NCI-H1048 (cell line): ENCODE measurements around the gene FAM131B.

Experiments
- DNase-seq: peaks from one replicate; lab custom pipeline; 2025; lab: John Stamatoyannopoulos, UW

The FAM131B gene

DNA sequence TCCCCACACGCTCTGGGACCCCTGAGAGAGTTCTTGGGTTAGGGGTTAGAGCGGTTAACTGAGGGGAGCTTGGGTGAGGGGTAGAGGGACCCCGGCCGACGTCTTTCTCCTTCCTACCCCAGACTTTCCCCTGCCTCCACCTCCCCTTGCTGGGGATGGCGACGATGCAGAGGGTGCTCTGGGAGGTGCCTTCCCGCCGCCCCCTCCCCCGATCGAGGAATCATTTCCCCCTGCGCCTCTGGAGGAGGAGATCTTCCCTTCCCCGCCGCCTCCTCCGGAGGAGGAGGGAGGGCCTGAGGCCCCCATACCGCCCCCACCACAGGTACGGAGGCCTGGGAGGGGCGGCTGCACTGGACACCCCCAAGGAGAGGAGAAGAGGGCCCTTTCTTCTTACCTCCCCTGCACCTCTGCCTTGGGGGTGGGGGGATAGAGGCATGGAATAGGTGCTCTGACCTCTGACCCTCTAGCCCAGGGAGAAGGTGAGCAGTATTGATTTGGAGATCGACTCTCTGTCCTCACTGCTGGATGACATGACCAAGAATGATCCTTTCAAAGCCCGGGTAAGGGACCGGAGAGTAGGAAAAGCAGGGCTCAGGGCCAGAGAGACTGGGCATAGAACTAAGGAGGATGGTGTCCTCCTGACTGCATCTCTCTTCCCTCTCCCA, 19.7 kb upstream of the FAM131B start:
- no peak for DNase-seq

DNA sequence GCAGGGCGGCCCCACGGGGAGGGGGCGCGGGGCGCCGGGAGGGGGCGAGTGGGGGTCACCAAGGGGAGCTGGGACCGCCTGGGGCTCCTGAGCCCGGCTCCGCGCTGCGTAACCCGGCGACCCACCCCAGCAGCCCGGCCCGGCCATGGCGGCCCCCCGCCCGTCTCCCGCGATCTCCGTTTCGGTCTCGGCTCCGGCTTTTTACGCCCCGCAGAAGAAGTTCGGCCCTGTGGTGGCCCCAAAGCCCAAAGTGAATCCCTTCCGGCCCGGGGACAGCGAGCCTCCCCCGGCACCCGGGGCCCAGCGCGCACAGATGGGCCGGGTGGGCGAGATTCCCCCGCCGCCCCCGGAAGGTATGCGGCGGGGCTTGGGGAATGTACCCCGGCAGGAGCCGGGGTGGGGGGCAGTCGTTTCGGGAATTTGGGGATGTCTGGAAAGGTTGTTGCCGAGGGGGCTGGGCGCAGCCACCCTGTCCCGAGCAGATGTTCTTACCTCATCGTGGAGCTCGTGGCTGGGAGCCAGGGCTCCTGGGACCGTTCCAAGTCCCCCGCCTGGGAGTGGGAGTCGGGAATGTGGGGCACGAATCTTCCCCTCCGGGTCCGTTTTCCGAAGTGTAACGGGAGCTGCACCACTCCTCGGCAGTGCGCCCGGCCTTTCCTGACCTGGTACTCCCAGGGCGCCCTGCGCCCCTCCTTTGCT, 19.1 kb upstream of the FAM131B start:
- DNase-seq: no peak

DNA sequence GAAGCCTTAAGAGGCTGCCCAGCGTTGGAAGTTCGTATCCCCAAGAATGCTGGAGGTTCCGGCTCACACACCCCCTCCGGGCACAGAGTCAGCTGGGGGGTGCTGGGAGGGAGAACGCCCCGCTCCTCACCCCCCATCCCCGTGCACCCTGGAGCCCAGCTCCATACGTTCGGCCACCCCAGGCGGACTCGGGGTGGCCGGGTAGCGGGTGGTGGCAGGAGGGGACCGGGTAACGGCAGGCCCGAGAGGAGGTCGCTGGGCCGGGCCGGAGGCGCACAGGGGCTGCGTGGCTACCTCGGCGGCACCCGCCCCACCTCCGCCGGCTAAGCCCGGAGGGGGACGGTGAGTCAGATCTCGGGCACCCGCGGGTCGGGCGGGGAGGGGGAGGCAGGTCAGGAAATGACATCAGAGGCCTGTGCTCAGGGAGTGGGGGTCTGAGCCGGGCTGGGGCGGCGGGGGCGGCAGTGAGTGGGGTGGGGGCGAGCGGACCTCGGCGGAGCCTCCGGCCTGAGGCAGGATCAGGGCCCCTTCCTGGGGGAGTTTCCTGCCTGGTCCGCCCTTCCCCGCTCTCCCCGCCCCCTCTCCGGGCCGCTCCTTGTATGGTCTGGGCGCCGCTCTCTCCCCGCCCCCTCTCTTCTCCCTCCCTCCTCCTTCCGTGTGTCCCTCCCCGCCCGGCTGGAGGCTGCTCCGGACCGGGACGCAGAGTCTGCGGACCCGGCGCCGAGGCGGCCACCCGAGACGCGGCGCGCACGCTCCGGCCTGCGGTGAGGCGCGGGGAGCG, 18.3 kb upstream of the FAM131B start, which contains the start of gene ZYX:
Gene ZYX (plus strand): TSS at position 700 of the 781 bp plus-strand sequence. CDS start 227 bp downstream, outside the sequence.
- peak; percentile 45 for DNase-seq

DNA sequence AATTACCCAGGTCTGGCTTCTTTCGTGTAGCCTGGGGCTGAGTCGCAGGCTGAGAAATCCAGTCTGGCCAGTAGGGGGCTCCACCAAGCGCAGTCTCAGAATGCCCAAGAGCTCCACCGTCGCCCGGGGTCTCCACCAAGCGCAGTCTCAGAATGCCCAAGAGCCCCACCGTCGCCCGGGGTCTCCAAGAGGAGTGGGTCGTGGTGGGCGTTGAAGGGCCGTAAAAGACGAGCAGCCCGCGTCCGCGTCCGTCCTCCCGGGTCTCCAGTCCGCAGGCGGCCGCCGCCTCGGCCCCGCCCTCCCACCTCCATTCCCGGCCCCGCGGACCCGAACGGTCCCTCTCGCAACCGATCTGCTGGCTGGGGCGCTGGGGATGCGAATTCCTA, 17.7 kb upstream of the FAM131B start:
- DNase-seq: peak; percentile 10

DNA sequence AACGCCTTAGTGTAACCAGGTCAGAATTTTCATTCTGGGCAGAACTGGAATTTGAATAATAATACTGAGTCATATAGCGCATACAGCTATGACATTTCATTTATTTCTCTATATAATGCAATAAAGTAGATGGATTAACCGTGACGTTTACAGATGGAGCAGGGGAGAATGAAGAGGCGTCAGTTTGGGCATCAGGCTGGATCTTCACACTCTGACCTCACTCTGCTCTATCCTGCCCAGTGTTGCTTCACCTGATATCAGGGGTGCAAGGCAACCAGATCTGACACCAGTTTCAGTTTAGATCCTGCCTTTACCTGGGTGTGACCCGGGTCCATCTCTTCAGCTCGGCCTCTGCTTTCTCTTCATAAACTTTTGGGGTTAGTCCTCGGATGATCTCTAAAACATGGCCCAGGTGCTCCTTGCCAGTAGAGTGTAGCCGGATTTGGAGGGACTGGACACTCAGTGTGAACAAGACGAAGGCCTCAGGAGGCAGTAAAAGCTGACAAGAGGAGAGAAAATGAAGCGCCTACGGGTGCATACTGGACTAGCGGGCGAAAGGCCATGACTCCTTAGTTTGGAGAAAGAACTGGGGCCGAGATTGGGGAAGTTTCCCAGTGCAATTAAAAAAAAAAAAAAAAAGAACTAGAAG, 17.2 kb upstream of the FAM131B start:
- DNase-seq: no peak

DNA sequence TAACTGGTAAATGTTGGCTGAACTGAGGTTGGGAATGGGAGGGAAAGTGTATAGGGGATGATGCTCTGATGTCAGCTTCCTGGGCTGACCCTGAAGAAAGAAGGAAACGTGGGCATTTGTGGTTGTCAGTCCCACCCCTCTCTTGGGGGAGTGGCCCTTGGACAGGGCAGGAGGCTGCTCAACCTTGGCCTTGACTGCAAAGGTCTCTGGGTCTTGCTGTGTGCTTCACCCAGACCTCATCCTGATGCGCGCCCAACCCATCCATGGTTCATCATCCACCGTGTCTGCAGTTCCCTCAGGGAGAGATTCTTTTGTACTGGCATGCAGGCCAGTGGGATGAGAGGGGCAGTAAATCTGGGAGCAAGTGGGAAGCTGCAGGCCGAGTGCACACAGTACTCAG, 13.9 kb upstream of the FAM131B start:
- DNase-seq: no peak

DNA sequence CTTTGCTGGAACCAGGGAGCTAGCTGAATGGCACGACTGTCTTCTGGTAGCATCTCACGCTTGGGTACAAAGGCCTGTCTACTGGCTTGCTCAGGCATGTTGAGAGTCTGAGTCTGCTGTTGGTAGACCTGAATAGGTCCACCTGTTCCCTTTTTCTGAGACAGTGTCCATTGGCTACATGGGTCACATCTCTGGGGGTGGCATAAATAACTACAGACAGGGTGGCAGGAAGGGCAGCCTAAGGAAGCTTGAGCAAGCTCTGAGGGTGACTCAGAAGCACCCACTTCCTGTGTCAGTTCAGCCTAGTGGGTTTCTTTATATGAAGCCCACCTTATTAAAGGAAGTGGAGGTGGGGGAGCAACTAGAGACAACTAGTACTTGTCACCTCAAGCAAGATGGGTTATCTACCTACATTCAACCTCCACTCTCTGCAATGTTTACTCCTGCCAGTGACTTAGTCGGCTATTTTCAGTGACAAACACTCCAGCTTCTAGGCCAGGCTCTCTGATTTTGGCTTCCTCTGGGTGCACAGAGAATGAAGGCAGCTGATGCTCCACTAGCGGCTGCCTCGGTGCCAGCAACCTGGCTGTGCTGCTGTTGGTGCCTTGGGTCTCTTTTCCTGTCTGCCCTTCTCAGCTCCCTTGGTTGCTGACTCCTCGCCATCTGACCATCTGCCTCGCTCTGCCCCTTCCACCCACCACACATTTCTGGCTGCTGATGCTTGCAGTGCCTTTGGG, 13.0 kb upstream of the FAM131B start:
- DNase-seq: no peak

DNA sequence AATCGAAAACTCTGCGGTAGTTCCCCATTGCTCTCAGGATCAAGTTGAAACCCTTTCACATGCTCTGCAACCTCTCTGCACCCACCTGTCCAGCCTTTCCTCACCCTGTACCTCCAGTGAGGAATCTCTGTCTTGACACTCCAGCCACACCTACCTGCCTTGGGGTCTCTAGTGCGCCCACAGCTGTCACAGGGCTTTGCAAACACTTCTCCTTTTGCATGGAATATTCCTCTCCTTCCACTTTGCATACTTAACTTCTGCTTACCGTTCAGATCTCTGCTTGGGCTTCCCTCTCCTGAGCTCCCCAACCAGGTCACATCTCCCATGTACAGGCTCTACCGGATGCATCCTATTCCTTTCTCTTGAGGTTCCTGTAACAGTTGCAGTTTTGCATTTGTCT, 12.0 kb upstream of the FAM131B start:
- no peak for DNase-seq

DNA sequence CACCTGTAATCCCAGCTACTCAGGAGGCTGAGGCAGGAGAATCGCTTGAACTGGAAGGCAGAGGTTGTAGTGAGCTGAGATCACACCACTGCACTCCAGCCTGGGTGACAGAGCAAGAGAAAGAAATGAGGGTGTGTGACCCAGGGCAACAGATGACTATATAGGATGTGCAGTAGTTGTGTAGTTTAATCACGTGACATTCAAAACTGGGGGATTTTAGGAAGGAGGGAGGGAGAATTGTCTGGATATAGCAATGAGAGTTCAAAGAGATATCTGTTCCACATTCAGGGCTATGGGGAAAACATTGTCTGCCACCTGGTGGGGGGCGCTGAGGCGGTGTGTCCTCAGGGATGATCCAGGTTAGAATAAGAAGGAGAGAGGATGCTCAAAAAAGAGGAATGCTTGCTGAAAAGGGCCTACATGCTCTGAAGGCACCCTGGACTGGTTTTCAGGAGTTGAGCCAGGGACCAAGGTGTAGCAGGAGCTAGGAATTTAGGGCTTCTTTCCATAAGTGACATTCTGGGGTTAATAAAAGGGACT, 10.8 kb upstream of the FAM131B start:
- DNase-seq: no peak

DNA sequence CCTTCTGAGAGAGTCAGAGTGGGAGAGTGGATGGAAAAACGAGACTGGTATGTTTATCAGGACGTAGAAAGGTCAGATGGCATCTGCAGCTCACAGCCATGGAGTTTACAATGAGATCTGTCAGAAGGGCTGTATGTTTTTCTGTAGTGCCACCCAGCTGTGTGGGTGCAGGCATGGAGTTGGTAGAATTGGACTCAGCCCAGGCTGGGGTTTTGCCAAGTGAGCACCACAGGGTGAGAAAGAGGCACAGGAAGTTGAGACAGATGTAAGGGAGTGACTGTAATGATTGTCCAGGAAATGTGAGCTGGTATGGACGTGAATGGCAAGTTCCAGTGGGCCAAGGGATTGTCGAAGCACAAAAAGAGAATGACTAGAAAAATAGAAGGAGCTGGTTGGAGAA, 9.6 kb upstream of the FAM131B start:
- DNase-seq: no peak

DNA sequence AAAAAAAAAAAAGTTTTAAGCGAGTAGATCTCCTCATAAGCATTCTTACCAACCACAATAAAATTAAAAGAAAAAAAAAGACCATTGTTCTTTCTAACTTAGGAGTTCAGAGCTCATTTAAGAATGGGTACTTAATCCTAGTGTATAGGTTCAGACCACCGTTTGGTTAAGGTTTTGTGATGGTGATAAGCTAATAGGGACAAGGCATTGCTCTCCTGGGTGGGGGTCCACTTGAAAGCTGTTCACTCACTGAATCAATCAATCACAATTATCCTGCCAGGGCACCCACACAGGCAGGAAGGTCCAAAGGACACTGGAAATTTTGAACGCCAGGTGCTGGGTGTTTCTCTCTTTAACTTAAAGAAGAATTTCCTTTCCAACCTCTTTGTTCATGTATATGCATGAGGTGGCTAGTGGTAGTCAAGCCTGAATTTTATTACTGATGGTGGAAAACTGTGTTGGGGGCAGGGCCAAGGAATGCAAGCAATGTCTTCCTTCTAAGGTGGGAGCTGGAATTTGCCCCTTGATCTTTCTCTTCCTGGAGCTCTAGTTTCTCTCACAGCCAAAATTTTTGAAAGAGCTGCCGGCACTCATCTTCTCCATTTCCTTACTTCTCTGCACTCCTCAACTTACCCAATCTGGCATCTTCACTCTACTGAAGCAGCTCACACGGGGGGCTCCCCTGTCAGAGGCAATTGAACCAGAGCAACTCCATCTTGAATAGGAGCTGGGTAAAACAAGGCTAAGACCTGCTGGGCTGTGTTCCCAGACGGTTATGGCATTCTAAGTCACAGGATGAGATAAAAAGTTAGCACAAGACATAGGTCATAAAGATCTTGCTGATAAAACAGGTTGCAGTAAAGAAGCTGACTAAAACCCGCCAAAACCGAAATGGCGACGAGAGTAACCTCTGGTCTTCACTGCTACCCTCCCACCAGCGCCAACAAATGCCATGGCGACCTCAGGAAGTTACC, 7.5 kb upstream of the FAM131B start:
- no peak for DNase-seq

DNA sequence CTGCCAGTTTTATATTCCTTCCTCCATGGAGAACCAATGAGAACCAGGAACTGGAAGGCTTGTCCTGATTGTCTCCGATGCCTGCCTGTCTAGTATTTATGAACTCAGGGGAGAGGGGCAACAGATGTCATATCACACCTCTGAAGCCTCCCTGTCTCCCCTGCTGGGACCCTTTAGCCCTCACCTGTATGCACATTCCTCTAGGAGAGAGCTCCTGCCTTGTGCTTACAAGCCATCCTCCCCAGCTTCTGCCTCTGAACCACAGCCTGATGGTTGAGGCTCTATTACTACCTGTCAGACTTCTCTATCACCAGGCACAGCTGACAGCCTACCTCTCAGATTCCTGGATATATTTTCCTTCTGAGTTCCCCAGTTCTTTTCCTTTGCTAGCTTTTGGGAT, 5.9 kb upstream of the FAM131B start:
- no peak for DNase-seq

DNA sequence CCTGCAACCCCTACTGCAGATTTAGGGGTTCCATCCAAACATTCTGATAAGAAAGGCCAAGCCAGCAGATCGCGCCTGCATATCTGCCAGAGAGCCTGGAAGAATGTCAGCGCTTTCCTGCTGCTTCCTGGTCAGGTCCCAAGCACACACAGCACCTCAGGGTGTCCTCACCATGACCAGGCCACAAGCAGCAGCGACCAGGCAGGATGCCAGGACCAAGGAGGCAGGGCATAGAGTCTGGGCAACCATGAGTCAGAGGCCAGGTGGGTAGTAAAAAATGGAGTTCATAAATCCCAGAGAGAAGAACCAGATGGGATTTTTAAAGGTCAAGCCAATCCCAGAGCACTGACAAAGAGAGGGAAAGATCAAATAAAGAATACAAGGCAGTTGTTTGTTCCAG, 5.5 kb upstream of the FAM131B start:
- no peak for DNase-seq

DNA sequence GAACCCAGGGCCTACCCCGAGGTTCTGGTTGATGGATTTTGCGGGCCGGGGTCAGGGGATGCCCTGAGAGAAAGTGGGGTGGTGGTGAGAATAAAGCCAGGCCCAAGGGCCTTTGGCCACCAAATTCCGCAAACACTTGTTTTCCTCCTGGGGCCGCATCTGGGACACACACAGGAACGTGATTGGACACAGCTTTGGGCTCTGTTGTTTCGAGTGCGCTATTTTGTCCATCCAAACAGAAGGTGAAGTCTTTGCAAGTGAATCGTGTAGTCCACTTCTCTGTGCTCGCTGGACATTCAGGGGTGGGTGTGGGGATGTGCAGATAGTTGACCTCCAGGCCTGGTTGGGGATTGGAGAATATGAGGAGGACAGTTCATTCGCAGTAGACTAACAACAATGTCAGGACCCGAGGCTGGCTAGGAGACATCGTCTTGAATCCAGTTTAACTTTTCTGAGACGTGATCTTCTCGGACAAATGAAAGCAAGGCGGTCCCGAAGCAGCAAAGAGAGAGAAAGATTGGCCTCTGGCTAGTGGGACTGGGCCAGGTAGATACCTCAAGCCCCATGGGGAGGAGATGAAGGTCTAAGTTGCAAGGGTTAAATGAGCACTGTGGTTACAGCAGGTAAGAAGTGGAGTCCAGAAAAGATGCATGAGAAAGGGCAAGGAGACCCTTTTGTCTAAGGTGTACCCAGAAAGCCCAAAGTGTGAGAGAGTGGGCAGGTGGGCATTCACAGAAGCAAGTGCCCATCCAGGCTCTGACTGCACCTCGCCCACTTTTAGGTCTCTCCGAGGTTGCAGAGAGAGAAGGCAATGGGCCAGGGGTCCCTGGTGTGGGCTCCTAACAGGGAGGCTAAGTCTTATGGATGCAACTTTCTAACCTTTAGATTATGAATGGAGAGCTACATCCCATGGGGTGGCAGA, 764 bp upstream of the FAM131B start:
- no peak for DNase-seq

DNA sequence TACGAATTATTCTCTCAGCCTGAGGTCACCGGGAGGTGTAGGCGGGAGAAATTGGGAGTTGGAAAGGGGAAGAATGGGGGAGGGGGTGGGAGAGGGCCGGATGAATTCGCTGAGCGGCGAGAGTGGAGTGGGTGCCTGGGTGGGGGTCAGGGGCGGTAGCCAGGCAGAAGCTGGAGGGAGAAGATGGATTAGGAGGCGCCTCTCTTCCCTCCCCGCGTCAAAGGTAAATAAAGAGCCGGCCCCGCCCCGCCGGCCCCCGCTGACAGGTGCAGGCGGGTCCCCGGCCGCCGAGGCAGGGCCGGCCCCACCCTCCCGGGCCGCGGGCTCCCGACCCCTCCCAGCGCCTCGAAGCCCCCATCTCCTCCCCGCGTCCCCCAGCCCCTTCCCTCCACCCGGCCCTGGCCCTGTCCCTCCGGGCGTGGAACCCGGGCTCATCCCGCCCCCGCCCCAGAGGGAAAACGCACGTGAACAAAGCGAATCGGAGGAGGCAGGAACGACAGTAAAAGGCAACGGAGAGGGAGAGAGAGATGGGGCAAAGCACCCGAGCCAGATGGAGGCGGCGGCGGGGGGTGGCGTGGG, 872 bp downstream of the FAM131B start:
- DNase-seq: no peak

DNA sequence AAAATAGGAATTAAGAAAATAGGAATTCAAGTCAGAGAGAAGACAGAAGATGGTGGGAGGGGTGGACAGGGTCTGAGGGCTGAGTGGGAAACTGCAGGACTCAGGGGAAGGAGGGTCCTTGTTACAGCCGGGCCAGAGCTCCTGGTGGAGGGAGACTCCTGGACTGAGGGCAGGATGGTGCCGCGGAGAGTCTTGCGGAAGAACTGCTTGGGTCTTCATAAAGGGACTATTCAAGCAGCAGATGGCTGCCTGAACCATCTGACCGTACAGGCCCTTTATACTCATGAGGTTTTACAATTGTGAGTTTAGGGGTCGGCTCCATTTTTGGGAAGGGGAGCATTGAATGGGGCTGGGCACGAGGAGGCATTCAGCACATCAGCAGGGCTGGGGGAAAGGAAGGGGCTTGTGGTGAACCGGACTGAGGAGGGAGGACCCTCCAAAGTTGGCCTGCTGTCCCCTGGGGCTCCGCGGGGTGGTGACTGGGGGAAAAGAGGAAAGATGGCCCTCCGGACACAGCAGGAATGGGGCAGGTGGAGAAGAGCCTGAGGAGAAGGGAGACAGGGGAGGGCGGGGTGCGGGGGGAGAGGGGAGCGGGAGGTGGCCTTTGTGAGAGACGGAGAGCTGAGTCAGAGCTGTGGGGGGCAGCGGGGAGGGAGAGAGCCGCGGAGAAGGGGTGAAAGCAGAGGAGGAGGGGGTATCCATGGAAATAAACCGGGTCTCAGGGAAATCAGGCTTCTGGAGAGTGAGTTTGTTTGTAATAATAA, 1.5 kb downstream of the FAM131B start:
- DNase-seq: no peak

DNA sequence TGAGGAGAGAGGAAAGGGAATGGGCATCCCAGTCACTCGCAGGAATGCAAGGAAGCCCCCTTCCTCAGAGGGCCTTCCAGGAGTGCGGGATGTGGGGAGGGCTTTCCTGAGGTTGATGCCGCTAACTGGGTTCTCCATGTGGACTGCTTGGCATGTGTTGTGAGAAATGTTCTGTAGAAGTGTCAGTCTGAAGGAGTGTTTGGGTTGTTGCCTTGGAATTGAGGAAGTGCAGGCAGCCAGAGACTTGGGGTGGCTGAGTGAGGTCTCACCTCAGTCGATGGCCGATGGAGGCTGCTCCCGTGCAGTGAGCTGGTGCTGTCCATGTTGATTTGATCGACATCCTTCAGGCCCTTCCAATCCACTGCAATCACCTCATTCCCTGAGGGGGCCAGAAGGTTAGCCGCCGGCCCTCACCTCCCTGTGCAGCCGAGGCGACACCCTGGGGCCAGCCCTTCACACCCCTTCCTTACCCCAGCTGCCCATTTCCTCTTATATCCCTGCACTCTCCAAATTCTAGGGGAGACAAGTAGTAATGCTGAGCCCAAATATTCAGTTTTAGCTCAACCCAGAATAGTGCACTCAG, 2.7 kb downstream of the FAM131B start:
- no peak for DNase-seq

DNA sequence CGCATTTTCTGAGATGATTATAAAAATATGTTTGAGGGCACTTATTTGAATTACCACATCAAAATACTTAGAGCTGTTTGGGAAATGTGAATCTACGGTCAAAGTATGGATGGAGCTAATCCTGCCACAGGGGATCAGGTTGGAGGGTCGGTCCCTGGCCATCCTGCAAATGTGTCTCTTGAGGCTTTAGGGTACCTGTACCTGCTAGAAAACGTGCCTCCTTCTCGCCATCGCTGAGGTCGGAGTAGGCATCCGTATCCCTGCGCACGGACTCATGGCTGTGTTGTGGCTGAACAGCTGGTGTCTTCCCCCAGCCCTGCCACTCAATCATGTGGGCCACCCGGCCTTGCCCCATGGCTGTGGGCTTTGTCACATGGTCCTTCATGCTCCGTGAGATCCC, 3.9 kb downstream of the FAM131B start:
- no peak for DNase-seq
